Type B pancreatic cell (in vitro differentiated cells): ENCODE data around the gene TMTC3. TPM values are rescaled to one million over a fixed set of nuclear protein-coding genes. Genes with fewer than 3 reads are reported as not detected.

Source experiments
- DNase-seq: peaks from one replicate; pipeline ENCODE4 v3.0.0; 2021; ENCODE audit warnings: mixed read lengths; ENCODE audit not compliant: unreplicated experiment; ENCODE audit errors: extremely low spot score
- H3K27ac Mint-ChIP-seq: 2 replicates; pipeline ENCODE4 v1.8.0; 2021; ENCODE audit warnings: mild to moderate bottlenecking, mixed read lengths
- H3K27me3 Mint-ChIP-seq: 2 replicates; pipeline ENCODE4 v1.8.0; 2021; ENCODE audit warnings: mixed read lengths
- H3K36me3 Mint-ChIP-seq: 2 replicates; pipeline ENCODE4 v1.8.0; 2021; ENCODE audit warnings: mixed read lengths
- H3K4me1 Mint-ChIP-seq: one replicate; pipeline ENCODE4 v1.8.0; 2021; ENCODE audit warnings: mixed read lengths; ENCODE audit not compliant: unreplicated experiment
- H3K4me3 Mint-ChIP-seq: 2 replicates; pipeline ENCODE4 v1.8.0; 2021; ENCODE audit warnings: mild to moderate bottlenecking, mixed read lengths
- H3K9me3 Mint-ChIP-seq: 2 replicates; pipeline ENCODE4 v1.8.0; 2021; ENCODE audit warnings: mixed read lengths
- total RNA-seq: library from RNA; stranded (reverse); gene quantifications from 2 replicates; pipeline ENCODE4 v1.2.1, GENCODE V29; 2021; ENCODE audit warnings: low replicate concordance
- TF ChIP-seq, protein P1 (sequence below): fragments of 200-600 bp; sonication (generic); conservative IDR thresholded peaks from 2 replicates; pipeline ENCODE4 v1.5.0; 2021; ENCODE audit warnings: antibody characterized with exemption, mild to moderate bottlenecking

Gene TMTC3
- total RNA-seq, 1 donor from 2014 or later, result 34.1 TPM

DNA sequence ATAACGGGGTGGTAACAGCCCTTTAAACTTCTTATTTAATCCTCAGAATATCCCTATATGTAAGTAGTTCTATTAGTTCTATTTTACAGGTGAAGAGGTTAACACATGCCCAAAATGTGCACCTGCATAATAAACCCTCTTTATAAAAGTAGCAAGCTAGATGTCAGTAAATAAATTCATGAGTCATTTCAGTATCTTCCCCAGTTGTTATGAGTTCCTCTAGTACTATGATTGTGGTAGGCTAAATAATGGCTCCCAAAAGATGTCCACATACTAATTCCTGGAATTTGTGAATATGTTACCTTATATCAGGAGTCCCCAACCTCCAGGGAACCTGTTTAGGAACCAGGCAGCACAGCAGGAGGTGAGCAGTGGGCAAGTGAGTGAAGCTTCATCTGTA is 106.5 kb downstream of the TMTC3 start:
- H3K27ac Mint-ChIP-seq, result no peak overlapping the region

More for the DNA sequence above, 106.5 kb downstream of the TMTC3 start:
- H3K36me3 Mint-ChIP-seq, result no peaks in the 10 kb centered on the region
- no peaks in the 10 kb centered on the region for H3K9me3 Mint-ChIP-seq
- no peak overlapping the region for H3K4me3 Mint-ChIP-seq
- H3K27me3 Mint-ChIP-seq, result no peaks in the 10 kb centered on the region
- H3K4me1 Mint-ChIP-seq, result no peaks in the 10 kb centered on the region
- TF ChIP-seq, protein P1, sequence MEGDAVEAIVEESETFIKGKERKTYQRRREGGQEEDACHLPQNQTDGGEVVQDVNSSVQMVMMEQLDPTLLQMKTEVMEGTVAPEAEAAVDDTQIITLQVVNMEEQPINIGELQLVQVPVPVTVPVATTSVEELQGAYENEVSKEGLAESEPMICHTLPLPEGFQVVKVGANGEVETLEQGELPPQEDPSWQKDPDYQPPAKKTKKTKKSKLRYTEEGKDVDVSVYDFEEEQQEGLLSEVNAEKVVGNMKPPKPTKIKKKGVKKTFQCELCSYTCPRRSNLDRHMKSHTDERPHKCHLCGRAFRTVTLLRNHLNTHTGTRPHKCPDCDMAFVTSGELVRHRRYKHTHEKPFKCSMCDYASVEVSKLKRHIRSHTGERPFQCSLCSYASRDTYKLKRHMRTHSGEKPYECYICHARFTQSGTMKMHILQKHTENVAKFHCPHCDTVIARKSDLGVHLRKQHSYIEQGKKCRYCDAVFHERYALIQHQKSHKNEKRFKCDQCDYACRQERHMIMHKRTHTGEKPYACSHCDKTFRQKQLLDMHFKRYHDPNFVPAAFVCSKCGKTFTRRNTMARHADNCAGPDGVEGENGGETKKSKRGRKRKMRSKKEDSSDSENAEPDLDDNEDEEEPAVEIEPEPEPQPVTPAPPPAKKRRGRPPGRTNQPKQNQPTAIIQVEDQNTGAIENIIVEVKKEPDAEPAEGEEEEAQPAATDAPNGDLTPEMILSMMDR, result no peak
- DNase-seq, result no peak

Other genes starting within 250 kb of the TMTC3 start
- gene C12orf50, start 112.9 kb upstream of the TMTC3 start, total RNA-seq, result 0.17 TPM in 1 of 2 replicates, not detected in the other
- 8.0 and 28.5 TPM in 2 replicates for gene CEP290, start 219 bp upstream of the TMTC3 start, total RNA-seq